HG02763 (cell line): ENCODE measurements around the gene ELP2.

Source experiments
- ATAC-seq: cut with Tn5 transposase; IDR thresholded peaks from one replicate; pipeline ENCODE4 v1.9.1; 2021; ENCODE audit warnings: mild to moderate bottlenecking, moderate library complexity; ENCODE audit not compliant: unreplicated experiment

The ELP2 gene

DNA sequence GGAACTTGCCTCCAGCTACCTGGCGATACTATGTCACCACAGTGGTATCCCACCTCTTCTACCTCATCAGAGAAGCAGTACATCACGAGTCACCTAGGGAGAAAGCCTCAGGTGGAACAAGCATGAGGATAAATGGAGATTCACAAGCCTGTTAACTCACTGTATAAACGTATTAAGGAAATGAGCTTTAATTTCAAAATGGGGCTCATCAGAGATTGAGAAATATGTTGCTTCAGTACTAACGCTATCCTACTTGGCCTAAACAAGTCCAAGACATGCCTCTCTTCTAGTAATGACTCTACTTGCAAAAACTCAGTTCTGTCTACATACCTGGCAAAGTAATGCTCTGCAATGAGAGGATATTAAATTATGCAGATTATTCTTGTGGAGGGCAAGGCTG, 4.9 kb upstream of the ELP2 start:
- ATAC-seq = no peak

DNA sequence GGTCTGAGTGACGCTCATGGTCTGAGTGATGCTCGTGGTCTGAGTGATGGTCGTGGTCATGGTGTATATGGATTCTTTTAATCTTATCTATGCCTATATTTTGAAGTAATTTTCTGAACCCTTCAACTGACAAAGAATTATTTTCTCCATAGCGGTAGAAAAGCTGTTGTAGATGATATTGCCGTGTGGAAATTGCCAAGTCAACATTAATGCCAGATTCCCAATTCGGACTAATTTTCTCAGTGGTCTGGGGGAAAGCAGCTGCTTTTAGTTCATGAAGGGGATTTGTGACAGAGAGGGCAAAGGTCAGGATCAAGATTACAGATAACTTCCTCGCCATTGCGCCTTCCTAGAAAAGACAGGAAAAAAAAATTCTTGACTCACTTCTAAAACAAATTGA, 3.0 kb upstream of the ELP2 start:
- no peak for ATAC-seq

DNA sequence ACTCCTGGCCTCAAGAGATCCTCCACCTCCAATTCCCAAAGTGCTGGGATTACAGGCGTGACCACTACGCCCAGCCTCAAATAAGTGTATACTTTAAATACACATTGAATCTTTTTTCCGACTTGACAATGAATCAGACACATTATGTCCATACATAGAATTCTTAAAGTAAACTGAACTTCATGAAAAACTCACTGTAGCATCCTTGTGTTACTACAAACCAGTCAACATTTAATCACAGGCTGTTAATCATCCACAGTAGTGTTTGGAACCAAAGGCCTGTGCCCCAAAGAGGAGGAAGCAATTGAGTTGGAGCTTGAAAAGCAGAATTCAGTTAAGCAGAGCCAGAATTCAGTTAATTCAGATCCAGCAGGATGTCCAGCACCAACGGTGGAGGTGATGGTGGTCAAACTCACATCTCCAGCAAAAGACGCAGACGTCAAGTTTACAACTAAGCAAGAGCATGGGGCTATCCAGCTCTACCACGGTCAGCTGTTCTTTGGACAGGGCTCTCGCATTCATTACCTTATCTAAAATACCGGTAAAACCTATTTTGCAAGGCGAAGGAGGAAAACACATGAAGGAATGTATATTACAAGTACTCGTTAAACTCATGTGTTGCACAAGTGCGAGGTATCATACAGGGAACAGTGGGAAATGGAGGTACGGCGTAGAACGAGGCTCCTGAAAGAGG, 1.7 kb upstream of the ELP2 start:
- no peak for ATAC-seq

DNA sequence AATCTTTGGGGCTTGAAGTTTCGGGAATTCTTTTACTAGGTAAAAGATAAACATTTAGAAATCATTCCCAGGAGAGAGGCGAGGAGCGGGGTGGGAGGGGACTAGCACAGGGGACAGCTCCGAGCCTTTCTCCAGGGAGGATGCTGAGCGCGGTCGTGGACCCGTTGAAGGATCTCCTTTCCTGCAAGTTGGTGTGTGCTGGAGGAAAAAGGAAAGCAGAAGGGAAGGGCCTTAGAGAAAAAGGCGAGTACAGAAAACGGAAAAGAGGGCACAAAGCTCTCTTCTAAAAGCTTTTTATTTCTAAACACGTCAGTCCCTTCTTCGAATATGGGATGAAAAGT, 1.2 kb upstream of the ELP2 start:
- ATAC-seq = no peak

- ATAC-seq = peak; percentile 9
Measured at GRCh38 chr18:36128907-36129299, 796 bp upstream of the ELP2 start.

- peak; percentile 16 for ATAC-seq
Measured at GRCh38 chr18:36130039-36130831, 536 bp downstream of the ELP2 start.

DNA sequence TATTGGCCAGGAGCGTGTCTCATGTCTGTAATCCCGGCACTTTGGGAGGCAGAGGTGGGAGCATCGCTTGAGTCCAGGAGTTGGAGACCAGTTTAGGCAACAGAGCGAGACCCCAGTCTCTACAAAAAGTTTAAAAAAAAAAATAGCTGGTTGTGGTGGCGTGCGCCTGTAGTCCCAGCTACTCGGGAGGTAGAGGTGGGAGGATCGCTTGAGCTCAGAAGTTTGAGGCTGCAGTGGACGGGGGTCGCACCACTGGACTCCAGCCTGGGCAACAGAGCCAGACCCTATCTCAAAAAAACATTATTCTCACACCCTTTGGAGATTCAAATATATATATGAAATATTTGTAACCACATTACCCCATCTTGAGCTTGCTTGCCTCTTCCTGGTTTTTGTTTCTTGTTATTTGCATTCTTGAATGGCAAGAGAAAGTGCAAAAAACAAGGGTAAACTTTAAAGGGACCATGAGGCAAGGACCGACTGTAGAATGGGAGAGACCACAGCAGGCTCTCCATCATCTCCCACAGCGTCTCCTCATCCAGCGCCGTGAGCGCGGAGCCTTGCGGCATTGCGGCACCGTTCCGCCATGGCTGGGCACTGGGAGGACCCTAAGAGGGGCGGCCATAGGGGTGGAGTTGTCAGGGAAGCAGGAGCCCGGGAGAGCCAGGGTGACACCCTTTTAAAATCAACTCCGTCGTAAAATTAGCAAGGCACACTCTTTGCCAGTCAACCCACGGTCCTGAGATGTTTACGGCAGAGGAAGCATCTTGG, 1.4 kb downstream of the ELP2 start:
- ATAC-seq = no peak

- no peak for ATAC-seq
Measured at GRCh38 chr18:36131692-36132483, 2.2 kb downstream of the ELP2 start.

DNA sequence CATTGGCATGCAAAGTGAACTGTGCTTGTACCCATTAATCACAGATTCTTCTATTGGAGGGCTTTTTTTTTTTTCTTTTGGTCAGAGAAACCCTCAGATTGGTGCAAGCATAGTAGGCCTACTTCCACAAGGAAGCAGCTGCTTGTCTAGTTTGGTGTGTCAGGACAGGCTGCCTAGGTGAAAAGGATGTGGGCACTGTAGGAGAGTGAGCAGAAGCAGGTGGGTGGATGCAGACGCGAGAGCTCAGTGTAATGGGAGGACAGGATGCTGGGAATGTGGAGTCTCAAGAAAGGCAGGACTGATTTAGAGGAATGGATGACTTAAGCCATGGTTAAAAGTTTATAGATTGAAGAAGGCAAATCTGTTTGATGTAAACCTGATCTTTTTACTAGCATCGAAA, 3.1 kb downstream of the ELP2 start:
- ATAC-seq = no peak

GRCh38 chr18:36135264-36135663, 5.6 kb downstream of the ELP2 start:
- no peak for ATAC-seq

DNA sequence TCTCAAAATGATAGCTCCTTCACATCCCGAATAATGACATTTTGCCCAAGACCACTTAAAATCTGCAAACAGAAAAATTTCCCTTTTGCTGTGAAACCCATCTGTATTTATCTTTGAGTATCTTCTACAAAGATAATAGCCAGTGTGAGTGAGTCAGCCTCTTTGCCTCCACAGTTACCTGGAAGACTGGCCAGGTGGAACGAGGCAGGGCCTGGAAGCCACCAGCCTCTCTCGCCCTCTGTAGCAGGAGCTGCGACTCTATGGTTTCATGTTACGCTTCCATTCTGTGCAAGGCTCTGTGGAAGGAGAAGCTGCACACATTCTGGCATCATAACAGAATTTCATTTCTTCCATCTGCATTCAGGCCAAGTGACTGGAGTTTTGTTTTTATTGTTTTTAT, 9.5 kb downstream of the ELP2 start:
- no peak for ATAC-seq

- no peak for ATAC-seq
Measured at GRCh38 chr18:36141576-36141975, 11.9 kb downstream of the ELP2 start.

DNA sequence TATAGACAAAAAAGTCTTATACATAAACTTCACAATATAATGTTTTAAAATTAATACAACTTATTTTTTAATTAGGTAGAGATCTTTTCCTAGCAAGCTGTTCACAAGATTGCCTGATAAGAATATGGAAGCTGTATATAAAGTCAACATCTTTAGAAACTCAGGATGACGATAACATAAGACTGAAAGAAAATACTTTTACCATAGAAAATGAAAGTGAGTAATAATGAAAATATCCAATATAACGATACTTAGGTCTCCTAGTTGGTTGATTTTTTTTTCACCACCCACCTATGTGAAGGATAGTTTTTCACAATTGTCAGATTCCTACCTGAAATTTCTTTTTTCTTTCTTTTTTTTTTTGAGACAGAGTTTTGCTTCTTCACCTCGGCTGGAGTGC, 13.1 kb downstream of the ELP2 start:
- ATAC-seq = no peak

- ATAC-seq = no peak
Measured at GRCh38 chr18:36143391-36143790, 13.7 kb downstream of the ELP2 start.

DNA sequence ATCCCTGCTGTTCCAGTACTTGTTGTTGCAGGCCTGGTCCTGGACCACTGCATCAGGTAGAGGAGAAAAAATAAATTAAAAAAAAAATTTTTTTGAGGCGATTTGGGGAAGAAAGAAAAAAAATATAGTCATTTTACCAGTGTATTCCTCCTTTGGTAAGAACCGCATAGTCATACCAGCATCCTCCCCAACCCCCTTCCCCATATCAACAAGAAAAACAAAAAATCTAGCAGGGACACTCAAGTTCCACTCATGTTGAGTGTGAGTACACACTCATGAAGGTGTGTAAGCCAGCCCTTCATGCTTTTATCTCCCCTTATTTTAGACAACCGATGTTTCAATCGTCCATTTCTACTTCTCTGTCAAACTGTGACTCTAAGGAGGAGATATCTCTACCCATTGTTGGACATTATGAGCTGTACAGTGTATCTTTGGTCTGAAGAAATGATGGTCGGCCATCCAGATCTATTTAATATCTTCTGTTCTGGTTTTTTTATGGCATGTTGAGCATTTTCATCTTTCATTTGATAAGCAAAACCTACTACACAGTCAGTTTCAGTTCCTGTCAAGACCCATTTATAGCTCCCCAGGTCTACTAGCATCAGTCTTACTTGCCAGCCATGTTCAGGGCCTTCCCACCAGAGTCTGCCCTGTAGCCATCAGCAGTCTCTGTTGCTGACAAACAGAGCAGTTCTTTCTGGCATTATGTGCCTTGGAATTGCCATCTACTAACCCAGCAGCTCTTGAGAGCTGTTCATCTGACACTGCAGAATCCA, 20.0 kb downstream of the ELP2 start:
- ATAC-seq = peak; percentile 89

GRCh38 chr18:36152781-36153180, 23.1 kb downstream of the ELP2 start:
- ATAC-seq = no peak

DNA sequence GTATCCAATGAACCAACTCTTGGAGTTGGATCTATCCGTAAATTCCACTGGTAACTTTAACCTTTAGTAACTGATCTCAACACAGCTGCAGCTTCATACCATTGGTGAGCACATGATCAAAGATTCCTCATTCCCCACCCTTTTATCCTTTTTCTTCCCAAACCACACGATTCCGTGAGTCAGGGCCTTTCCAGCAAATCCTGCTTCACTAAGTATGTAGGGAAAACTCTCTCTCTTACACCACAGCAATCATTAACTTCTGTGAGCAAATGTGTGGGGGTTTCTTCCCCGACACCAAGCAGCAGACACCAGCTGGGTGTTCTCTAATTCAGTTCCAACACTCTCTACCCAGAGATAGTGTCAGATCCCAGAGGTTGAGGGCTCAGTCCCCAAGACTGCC, 23.5 kb downstream of the ELP2 start:
- no peak for ATAC-seq

DNA sequence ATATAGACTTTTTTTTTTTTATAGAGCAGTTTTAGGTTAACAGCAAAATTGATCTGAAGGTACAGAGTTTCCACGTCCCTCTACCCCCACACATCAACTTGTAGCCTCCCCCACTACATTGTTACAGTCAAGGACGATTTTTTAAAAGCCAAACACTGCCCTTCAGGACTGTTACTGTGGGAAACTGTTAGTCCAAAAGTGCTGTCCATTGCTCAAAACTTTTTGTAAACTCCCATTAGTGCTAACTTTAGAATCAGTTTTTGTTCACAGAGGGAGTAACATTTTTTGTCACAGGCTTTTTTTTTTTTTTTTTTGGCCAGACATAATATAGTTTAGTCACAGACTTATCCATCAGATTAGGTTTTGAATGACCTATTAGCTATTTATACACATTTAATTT, 24.1 kb downstream of the ELP2 start:
- ATAC-seq = no peak

DNA sequence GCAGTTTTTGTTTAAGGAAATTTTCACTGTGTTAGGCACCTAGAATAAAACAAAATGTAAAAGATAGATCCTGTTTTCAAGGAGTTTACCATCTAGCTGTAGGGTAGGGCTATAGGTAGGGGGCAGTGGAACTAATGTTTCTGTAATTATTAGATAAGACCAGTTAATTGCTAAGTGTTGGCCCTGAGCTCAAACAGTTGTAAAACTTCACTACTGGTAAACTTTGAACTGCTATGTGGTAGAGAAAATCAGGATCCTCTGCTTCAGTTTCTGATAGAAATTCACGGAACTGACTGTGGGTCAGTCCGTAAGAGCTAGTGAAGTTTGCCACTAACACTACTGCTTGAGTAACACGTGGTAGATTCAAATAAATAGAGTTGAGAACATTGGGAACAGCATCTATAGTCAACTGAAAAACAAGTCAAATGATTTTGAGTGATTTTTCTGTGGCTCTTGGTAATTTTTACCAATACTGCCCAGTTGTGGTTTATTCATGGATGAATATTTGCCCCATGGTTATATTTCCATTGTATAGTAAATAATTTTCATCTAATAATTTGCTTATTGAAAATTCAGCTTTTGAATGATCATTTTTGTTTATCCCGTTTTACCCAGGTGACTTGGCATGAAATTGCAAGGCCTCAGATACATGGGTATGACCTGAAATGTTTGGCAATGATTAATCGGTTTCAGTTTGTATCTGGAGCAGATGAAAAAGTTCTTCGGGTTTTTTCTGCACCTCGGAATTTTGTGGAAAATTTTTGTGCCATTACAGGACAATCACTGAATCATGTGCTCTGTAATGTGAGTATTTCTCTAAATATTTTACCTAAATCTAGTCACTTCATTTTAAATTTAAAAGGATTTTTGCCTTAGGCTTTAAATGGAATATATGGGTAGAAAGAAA, 26.4 kb downstream of the ELP2 start:
- no peak for ATAC-seq
